GM21717 (cell line): ENCODE results near the gene MEI1.

Experiments used
- ATAC-seq: cut with Tn5 transposase; IDR thresholded peaks from one replicate; pipeline ENCODE4 v1.9.1; 2021; ENCODE audit warnings: mild to moderate bottlenecking, moderate library complexity; ENCODE audit not compliant: unreplicated experiment

Gene MEI1

DNA sequence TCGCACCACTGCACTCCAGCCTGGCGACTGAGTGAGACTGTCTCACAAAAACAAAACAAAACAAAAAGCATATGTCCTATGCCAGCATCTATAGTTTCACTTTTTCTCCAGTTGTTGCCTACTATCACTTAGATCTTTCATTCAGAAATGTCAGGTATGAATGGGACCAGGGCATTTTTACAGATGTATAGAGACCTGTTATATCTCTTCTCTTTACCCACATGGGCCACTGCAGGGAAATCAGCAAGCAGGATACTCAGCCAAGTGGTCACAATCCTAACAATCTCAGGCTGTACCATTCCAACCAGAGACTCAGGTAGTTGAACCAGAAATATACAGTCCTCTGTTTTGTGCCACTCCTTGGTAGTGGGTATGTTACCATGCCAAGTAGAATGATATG lies 117.6 kb downstream of the MEI1 start:
- ATAC-seq: no peak

DNA sequence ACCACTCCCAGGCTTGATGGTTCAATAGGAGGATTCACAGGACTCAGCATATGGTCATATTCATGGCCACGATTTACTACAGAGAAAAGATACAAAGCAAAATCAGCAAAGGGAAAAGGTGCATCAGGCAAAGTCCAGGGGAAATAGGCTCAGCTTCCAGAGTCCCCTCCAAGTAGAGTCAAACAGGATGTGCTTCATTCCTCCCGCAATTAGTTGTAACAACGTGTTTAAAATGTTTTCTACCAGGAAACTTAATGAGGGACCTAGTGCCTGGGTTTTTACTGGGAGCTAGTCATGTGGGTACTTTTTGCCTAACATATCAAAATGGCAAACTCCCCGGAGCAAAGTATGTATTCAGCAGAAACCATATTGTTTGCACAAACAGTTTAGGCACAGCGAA lies 118.7 kb downstream of the MEI1 start:
- ATAC-seq: no peak

DNA sequence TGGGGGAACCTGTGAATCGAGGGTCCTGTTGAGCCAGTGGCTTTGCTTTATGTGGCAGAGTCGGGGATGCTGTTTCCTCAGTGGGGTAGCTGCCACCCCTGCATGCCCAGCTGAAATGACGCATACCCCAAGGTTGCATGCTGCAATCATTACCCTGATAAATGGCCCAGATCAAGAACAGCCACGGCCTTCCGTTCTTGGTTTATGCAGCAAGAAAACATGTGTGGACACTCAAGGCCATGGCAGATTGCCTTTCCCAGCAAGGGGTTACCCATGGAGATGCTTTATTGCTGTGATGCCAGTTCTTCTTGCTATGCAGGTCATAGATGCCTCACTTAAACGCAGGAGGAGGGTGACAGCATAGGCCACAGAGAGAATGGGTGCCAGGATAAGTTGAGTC lies 119.3 kb downstream of the MEI1 start:
- ATAC-seq: no peak

DNA sequence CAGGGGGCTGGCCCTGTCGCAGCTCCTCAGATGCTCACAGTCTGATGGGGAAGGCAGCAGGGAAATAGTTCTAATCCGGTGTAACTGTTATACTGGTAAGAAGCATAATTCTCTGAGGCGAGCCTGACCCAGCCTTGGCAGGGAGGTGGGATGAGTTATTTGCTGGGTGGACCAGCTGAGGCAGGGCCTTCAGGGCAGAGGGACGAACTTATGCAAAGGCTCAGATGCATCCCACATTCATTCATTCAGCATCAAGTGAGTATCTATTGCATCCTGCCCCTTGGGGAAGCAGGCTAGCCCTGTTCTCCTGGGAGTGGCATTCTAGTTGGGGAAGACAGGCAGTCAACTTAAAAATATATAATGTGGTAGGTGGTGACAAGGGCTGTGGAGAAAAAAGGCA lies 120.0 kb downstream of the MEI1 start:
- no peak for ATAC-seq

DNA sequence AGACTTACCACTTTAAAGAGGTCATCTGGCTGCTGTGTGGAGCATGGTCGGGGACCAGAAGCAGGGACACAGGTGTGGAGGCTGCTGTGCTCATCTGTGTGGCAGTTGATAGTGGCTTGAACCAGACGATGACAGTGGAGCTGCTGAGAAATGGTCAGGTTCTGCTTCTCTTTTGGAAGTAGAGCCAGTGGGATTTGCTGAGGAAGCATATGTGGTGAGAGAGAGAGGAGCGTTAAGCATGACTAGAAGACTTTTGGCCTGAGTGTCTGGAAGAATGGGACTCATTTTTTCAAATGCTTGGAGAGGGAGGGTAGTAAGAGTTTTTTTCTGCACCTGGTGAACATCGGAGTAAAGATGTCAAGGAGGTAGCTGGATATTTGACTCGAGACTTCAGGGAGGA lies 121.1 kb downstream of the MEI1 start:
- ATAC-seq: no peak

DNA sequence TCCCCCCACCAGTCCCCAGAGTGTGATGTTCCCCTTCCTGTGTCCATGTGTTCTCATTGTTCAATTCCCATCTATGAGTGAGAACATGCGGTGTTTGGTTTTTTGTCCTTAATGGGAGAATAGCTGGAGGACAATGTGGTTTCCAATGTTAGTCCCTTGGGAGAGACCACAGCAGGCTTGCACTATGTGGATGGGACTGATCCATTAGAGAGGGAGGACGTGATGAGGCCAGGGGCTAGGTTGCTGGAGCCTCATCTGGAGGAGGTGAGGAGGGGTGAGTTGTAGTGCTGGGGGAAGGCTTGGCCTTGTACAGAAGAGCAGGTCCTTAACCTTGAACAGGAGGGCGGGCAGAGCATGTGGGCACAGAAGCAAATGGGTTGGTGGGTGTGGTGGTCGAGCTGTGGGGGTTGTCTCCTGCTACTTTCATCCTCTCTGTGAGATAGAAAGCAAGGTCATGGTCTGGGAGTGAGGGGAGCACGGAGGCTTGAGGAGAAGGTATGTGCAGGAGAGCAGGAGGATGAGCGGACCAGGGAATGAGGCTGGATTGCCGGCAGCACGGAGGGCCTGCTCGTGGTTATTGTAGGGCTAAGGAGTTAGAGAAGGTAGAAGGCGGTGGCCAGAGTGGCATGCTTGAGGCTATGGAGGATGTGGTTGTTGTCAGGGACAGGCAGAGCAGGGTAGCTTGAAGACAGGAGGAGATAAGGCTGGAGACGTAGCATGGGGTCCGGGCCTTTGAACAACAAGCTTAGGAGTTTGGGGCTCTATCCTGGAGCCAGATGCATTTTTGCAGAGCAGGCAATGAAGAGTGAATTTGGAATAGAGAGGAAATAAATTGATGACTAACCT lies 122.4 kb downstream of the MEI1 start:
- ATAC-seq: no peak

DNA sequence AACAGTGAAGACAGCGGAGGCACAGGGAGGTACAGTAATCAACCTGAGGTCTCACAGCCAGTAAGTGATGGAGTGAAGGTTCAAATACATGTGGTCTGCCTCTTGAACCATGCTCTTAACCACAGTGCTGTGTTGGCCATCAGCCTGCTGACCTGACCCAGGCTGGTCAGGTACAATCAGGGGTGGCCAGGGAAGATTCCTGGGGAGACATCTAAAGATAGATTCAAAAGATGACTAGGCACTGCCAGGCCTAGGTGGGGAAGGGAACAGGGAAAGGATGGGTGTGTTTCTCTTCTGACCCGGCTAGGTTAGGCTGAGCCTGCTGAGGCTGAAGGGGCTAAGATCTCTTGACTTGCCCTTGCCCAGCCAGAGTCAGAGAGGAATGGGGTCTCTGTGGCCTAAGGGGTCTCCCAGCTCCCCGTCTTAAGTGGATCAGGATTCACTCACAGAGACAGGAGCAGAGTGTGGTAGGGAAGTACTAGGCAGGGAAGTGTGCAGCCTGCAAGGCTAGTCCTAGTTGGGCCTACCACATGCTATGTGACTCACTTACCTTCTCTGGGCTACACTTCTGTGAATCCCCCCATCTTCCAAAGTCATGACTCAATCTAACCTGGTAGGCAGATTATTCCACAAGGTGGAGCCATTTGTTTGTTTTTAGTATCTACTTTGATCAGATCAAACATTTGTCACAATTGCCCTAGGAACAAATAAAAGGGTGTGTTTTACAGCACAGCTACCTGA lies 123.2 kb downstream of the MEI1 start:
- ATAC-seq: no peak

DNA sequence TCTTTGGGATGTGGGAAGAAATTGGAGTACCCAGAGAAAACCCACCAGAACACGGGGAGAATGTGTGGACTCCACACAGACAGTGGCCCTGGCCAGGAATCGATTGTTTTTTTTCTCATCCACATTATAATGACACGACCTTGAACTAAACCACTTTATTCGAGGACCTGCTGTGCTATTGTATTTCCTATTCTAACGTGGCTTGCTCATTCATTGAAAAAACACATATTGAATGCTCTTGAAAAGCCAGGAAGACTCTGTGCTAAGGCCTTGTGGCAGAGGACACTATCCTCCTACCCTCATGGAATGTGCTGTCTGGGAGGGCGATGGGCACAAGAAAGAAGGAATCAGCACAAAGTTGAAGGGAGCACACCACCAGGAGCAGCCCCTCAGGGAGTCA lies 124.5 kb downstream of the MEI1 start:
- ATAC-seq: no peak

DNA sequence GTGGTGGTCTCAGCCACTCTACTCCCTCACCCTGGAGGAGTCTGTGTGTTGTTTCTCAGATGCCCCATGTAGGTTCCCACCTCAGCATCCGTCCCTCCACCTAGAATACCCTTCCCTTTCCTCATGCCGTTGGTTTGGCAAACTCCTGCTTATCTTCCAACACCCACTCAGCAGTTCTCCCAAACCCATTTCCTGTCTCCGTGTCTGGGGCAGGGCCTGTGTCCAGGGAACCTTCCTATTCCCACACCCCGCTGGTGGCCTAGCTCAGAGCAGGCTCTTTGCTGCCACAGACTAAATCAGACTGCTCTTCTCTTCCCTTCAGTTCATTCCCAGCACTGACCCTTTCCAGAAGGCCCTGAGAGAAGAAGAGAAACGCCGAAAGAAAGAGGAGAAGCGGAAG lies 126.1 kb downstream of the MEI1 start:
- no peak for ATAC-seq

DNA sequence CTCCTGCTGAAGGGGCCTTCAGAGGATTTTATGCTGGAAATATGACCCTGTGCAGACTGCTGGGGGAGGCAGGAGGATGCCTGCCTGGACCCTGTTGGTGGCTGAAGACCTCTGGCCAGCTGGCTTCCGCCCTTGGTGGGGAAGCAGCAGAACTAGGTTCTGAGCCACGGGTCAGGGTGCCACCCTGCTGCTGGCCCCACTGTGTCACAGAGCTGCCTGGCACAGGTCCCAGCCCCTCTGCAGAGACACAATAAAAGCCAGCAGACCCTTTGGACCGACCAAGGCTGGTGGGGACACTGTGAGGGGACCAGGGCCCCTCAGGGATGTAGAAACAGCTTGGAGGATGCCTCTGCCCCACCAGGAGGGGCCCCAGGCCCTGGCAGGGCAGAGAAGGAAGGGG lies 126.7 kb downstream of the MEI1 start:
- no peak for ATAC-seq

DNA sequence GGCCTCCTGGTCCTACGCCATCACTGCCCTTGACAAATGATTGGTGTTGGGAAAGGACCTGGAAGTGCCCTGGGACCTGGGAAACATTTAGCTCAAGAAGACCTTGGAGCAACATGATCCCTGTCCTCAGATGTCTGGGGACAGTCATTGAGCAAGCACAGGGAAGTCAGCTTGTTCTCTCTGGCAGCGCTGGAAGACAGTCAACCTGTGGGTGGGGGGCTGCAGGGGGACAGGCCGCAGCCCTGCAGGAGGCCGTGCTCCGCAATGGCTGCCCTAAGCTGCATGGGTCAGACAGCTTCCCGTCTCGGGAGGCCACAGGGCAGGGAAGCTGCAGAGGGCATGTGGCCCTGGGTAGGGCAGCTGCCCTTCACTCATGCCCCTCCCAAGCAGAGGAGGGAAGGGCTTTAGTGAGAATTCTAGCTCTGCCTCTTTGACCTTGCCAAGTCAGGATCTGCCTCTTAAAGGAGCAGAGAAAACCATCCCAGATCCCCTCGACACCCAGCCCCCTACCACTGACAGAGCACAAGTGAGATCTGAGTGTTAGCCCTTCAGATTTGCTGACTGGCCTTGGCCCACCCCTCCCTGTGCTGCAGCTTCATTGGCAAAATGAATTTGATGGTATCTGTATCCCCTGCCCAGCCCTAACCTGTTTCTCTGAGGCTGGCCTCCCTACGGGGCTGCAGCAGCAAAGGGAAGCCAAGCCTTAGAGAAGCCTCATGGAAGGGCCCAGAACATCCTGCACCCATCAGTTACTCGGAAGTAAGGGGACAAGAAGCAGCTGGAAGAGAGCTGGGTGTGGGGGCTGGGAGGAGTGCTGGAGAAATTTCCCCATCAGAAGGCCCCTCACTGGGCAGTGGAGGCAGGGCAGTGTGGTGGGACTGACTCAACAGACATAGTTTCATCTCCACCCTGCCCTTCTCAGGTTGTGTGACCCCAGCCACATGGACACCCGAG lies 127.4 kb downstream of the MEI1 start:
- ATAC-seq: no peak

DNA sequence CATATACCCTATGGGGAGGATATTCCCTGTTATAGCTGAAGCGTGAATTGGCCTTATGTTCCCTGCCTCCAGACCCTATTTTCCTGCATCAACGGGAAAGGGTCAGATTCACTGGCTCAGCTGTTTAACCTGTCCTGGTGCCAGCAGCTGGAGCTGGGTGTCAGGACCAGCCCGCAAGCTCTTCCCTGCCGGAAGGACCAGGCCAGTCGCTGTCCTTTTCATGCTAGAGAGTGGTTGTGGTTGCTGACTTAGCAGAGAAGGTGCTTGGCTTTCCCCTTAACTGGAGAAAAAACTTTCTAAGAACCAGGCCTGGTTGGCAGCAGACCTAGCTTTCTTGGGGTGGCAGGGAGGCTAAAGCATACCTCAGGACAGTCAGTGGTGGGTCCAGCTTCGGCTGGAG lies 128.4 kb downstream of the MEI1 start:
- no peak for ATAC-seq

DNA sequence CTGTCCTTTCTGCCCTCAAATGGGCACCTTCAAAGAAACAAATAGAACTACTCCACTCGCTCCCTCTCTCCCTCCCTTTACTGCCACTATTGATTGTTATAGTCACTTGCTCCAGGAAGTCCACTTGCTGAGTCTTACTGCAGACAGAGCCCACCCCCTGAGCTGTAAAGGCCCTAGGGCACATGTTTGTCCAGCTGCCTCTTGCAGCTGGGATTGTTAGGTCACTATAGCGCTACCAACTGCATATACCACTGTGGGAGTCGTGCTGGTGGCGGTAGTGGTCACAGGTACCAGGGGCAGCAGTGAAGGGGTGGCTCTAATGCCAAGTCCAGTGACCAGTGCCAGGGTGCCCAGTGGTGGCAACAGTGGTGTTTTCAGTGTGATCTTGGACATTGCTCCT lies 129.2 kb downstream of the MEI1 start:
- no peak for ATAC-seq

DNA sequence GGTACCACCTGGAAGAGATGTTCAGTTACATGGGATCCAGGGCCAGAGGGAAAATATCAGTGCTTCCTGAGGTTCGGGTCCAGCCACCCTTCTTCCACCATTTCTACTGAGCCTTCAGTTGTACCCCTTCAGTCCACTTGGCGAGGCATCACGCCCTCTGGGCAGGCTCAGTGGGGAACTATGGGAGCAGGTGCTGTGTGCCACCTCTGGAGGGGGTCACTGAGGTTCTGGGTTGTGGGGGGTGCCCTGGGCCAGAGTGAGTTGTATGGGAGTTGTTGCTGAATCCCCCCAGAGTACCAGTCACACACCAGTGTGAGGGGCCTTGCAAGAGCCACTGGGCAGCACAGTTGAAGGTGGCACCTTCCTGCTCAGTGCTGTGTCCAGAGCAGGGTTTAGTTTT lies 130.9 kb downstream of the MEI1 start:
- no peak for ATAC-seq

DNA sequence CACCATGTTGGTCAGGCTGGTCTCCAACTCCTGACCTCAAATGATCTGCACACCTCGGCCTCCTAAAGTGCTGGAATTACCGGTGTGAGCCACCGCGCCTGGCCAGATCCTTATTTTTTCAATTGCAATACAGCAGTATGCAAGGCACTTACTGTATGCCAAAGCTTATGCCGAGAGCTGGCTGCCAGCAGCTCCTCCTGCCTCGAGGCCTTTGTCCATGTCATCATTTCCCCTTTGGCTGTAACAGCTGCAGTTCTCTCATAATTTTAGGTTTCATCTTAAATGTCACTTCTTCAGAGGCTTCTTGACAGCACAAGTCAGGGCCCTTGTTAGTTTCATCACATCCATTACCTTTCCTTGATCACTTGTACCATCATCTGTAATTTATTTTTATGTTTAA lies 132.1 kb downstream of the MEI1 start:
- no peak for ATAC-seq

DNA sequence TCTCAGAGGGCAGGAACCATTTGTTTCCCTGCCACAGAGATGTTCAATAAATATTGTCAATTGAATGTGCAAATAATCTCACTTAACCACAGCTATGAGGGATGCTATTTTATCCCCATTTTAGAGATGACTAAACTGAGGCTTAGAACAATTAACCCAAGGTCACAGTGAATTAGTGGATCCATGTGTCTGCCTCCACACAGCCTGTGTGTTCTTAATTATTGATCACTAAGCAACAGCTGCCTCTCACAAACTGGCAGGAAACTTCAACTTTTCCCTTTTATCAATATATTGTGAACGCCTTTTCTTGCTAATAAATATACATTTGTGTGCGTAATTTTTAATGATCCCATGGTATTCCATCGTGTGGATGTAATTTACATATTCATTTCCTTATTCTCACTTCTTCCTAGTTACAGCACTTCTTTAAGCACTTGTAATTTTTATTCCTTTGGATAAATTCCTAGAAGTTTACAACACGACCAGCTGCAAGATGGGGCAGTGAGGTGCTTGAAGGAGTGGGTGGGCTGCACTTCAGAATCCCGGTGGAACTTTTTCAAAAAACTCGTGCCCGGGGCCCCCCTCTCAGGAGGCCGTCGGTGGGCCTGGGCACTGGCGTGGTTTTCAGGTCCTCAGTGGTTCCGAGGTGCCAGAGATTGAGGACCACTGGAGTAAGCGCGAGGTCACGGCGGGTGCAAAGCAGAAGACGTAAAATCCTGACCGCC lies 132.7 kb downstream of the MEI1 start:
- ATAC-seq: peak; percentile 1

DNA sequence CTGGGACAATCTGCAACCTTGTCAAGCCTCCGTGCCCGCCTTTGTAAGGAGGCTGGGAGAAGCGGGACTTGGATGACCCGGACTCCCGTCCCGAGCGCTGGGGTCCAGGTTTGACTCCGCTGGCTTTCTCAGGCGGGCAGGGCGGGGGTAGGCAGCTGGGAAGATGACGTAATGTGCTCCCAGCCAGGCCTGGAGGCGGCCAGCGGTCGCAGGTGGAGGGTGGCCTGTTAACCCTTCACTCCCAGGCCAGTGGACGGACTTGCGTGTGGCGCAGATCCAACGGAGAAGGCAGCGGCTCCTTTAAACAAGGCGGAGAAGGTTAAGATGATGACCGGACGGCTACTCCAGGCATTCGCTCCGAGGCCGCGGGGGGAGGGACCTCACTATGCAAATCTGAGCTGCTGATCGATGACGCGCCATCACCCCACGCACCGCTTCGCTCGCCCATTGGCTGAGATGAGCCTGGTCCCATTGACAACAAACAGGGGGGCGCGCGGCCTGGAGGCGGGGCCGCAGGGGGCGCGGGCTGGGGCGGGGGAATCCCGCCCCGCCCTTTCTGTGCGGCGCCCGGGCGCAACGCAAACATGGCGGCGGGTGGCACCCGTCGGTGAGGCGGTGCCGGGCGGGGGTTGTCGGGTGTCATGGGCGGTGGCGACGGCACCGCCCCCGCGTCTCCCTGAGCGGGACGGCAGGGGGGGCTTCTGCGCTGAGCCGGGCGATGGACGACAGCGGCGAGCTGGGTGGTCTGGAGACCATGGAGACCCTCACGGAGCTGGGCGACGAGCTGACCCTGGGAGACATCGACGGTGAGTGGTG lies 133.5 kb downstream of the MEI1 start, which contains the start of gene SREBF2:
Gene SREBF2, plus strand, starts transcription at position 553 of the 816 bp plus-strand sequence. Its CDS starts 166 bp downstream, at position 719.
- peak; percentile 70 for ATAC-seq

DNA sequence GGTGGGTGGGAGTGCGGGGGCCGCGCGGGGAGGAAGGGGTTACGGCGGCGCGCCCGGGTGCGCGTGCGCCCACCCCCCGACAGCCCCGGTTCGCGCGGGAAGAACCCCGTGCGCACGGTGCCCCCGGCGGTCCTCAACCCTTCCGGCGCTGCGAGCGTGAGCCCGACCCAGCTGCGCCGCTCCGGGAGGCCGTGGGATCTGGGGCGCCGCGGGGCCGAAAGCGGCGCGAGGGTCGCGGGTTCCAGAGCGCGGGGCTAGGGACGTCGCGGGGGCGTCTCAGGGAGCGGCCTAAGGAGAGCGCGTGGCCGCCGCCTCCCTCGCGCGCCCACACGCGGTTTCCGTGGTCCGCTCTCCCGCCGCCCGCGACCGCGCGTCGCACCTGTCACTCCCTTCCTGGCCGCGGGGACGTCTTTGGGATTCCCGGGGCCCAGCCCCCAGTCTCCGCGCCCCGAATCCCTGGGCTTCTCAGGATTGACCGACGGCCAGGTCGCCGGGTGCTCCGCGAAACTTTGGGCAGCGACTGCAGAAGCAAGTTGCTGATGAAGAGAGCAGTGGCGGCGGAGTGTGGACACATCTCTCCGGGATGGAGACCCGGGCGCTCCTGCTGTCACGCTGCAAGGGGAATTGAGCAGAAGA lies 134.2 kb downstream of the MEI1 start:
- ATAC-seq: peak; percentile 21
